Activated naive CD8-positive, alpha-beta T cell treated with anti-CD3 and anti-CD28 coated beads for 36 hours (primary cell): ENCODE measurements around the gene DDX54. TPM values are rescaled to one million over a fixed set of nuclear protein-coding genes. Genes with fewer than 3 reads are reported as not detected.

Source experiments
- total RNA-seq, 2 experiments: library from RNA; stranded (reverse); gene quantifications; one replicate each; pipeline ENCODE4 v1.2.3, GENCODE V29; 2021

The DDX54 gene
- total RNA-seq, 2 experiments from 2014 or later, result 136 to 145 TPM

Other genes with a start within 250 kb of the DDX54 start
- 10 to 100 TPM; 37.4 to 39.8 TPM for gene OAS3, start 247.0 kb downstream of the DDX54 start, total RNA-seq
- 100 to 1,000 TPM; 122 TPM for gene OAS2, start 207.0 kb downstream of the DDX54 start, total RNA-seq
- 1 to 10 TPM; 1.1 TPM for gene DTX1, start 128.7 kb downstream of the DDX54 start, total RNA-seq
- 1 to 10 TPM; 1.3 to 1.9 TPM for gene RASAL1, start 49.7 kb downstream of the DDX54 start, total RNA-seq
- gene CFAP73, start 35.8 kb downstream of the DDX54 start, total RNA-seq, result 1 to 10 TPM in 1 of 2 experiments, under 1 TPM in 1; 0.16 to 1.0 TPM
- 10 to 100 TPM; 28.9 to 31.1 TPM for gene RITA1, start 243 bp upstream of the DDX54 start, total RNA-seq
- gene TPCN1, start 36.0 kb upstream of the DDX54 start, total RNA-seq, result 10 to 100 TPM; 20.5 to 25.0 TPM
- gene SLC8B1, start 149.6 kb upstream of the DDX54 start, total RNA-seq, result 10 to 100 TPM; 13.5 to 15.1 TPM
- gene PLBD2, start 173.1 kb upstream of the DDX54 start, total RNA-seq, result 10 to 100 TPM; 14.8 to 15.5 TPM
- not detected for gene SDS, start 218.4 kb upstream of the DDX54 start, total RNA-seq
- gene SDSL, start 236.9 kb upstream of the DDX54 start, total RNA-seq, result under 1 TPM; 0.25 to 0.36 TPM